ENCODE data around the gene CSNK1G2. TPM values are rescaled to one million over a fixed set of nuclear protein-coding genes. Genes with fewer than 3 reads are reported as not detected.
"Not testable (repeated sequence)": the region's sequence is repeated elsewhere in the genome, so short reads cannot be mapped to it uniquely, and the experiment has no call there.

CSNK1G2 gene
- total RNA-seq, 2 donors from 2014 or later = 28.0 to 34.6 TPM

DNA sequence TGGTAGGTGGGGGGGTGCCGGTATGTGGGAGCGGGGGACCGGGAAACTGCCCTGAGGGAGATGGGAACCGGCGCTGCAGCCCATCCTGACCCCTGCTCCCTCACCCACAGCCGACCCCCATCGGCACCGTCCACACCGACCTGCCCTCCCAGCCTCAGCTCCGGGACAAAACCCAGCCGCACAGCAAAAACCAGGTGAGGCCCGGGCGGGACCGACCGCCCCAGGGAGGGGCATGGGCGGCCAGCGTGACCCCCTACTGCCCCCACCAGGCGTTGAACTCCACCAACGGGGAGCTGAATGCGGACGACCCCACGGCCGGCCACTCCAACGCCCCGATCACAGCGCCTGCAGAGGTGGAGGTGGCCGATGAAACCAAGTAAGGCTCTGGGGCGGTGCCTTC, 38.7 kb downstream of the CSNK1G2 start:
- ATAC-seq (no peak), DNase-seq (no peak)
- intact Hi-C loops (cut with DNase I) = no loop called here

DNA sequence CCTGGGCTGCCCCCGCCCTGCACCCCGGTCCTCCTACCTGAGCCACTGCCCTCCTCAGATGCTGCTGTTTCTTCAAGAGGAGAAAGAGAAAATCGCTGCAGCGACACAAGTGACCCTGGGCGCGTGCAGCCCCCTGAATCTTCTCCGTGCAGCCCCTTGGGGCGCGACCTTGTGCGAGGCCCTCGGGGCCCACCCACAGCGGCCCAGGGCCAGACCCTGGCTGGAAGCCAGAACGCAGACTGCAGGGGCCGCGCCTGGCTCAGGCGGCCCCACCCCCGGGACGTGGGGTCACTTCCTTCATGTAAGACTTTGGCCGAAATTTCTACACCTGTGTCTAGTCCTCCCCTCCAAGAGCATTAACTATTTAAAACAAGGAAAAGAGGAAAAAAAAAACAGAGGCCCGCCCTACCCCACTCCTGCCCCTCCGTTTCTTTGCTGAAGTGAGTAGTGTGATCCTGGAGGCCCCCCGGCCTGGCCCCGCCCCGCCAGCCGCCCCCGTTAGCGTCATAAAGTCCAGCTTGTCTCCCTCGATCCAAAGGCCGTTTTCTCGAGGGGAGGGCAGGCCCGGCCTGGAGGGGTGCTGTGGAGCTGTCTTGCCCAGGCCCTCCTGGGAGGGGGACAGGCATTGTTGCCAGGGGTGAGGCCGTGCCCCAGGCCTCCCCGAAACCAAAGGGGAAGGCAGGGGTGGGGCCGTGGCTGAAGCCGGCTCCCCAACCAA, 39.3 kb downstream of the CSNK1G2 start:
- no peak for ATAC-seq
- no peak for DNase-seq
- intact Hi-C loops (cut with DNase I) = no loop called here

DNA sequence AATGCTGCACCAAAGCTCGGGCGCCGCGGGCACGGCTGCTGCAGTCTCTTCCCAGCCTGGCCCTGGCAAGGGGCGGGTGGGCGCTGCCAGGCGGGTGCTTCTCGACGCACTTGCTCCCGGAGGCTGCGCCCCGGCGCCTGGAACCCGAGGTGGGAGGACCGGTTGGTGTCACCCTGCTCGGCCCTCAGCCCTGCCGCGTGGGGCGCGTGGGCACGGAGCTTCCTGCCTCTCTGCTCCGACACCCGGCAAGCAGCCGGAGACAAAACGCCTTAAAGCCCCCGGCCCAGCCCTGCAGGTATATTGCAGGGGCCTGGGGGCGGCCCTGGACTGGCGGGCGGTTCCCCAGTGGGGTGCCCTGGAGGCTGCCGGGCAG, 39.8 kb downstream of the CSNK1G2 start:
- intact Hi-C loops (cut with DNase I) = no loop called here
- ATAC-seq = no peak
- DNase-seq = no peak

GRCh38 chr19:1981253-1981652, 40.3 kb downstream of the CSNK1G2 start:
- no peak for ATAC-seq
- no peak for DNase-seq
- intact Hi-C loops (cut with DNase I) = no loop called here

- intact Hi-C loops (cut with DNase I) = no loop called here
- ATAC-seq (no peak), DNase-seq (no peak)
These were observed 43.4 kb downstream of the CSNK1G2 start for GRCh38 chr19:1984357-1984756.

DNA sequence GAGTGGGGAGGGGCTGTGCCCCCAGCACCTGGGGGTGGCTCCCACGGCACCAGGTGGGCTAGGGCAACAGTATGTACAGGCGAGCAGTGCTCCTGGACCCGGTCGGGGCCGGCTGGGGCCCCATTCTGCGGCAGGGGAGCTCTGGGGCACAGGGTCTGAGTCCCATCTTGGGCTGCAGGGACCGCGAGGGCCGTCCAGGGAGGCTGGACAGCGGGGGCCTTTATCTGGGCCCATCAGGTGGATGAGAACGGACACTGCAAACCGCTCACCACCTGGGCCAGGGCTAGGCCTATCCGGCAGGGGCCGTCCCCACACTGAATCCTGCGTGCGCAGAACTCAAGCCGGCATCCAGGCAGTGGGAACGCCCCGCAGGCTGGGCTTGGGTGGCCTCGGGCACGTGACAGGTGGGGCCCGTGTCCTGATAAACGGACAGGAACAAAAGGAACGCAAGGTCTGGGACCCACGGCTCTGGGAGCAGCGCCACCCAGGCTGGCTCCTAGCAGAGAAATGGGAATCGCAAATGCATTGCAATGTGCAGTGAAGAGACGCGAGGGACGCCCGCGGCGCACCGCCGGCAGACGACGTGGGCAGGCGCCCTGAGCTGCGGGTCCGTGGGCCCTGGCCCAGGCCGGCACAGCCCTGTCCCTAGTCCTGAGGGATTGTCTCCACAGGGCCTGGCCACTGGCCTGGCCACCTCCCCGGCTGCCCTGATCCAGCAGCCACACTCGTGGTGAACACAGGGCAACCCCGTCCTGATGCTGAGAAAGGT, 44.8 kb downstream of the CSNK1G2 start:
- DNase-seq = no peak
- ATAC-seq = peak; percentile 6 to 9
- intact Hi-C loops (cut with DNase I) = no loop called here

DNA sequence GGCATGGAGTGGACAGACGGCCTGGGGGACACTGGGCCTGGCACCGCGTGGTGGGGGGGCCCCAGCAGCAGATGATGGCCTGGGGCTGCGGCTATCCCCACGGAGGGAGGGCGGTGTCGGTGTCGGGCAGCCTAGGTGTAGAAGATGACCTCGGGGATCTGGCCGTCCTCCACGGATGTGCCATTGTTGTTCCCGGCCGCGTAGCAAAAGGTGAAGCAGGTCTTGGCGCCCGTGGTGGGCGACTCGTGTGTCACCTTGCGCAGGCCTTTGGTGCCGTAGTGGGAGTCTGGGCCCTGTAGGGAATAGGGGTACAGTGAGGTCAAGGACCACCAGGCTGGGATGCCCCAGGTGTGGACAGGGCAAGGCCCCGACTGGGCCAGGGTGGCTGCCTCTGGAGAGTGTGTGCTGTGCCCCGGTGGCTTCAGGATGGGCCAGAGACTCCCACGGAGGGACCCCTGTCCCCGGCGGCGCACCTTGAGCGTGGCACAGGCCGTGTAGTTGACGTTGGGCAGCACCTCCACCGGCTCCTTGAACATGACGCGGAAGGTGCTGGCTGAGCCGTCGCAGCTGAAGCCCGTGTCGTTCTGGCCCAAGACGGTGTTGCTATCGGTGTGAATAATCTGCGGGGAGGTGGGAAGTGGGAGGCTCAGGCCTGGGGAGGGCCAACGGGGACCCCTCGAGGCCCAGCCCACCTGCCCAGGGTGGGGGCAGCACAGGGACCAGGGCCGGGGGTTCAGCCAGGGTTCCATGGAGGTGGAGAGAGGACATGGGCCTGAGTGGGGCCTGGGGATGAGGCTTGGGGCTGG, 45.6 kb downstream of the CSNK1G2 start:
- intact Hi-C loops (cut with DNase I) = no loop called here

DNA sequence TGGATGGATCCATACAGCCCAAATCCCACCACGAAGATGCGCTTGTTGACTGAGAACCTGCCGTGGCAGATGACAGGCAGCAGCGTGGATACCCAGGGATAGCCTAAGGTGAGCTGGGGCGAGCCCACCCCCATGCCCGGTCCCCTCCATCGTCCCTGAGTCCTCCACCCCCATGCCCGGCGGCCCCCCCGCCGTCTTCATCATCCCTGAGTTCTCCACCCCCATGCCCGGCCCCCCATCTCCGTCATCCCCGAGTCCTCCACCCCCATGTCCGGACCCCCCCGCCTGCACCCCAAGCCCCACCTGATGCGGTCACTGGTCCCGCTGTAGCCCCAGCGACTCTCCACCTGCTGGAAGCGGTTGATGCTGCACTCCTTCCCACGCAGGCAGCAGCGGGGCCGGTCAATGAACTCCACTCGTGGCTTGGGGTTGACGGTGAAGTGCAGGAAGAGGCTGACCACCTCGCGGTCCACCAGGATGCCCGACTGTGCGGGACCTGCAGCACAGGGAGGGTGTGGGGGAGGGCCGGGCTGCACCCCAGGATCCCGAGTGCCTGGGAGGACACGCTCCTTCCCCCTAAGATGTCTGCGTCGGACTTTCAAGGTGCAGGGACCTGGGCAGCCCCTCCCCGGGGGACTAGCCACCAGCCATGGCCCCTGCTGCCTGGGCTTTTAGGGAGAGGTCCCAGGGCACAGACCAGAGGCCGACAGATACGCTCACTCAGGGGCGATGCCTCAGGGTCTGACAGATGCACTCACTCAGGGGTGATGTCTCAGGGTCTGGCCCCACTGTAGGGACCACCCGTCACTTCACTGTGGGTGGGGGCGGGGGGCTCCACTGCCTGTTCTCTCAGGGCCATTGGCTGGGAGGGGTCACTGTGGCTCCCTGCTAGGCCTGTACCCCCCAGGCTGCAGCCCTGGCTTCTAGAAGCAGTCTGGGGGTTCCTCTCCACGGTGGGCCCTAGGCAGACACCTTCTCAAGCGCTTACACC, 46.5 kb downstream of the CSNK1G2 start:
- intact Hi-C loops (cut with DNase I) = no loop called here
- ATAC-seq = no peak
- DNase-seq = no peak

More for the DNA sequence above, 45.6 kb downstream of the CSNK1G2 start:
- ATAC-seq (peak; percentile 6 to 12), DNase-seq (no peak)

GRCh38 chr19:1988464-1988863, 47.5 kb downstream of the CSNK1G2 start:
- DNase-seq; ATAC-seq; intact Hi-C loops (cut with DNase I): not testable (repeated sequence)

- DNase-seq (no peak), ATAC-seq (no peak)
- intact Hi-C loops (cut with DNase I) = no loop called here
These were observed 48.7 kb downstream of the CSNK1G2 start for GRCh38 chr19:1989513-1990229.

DNA sequence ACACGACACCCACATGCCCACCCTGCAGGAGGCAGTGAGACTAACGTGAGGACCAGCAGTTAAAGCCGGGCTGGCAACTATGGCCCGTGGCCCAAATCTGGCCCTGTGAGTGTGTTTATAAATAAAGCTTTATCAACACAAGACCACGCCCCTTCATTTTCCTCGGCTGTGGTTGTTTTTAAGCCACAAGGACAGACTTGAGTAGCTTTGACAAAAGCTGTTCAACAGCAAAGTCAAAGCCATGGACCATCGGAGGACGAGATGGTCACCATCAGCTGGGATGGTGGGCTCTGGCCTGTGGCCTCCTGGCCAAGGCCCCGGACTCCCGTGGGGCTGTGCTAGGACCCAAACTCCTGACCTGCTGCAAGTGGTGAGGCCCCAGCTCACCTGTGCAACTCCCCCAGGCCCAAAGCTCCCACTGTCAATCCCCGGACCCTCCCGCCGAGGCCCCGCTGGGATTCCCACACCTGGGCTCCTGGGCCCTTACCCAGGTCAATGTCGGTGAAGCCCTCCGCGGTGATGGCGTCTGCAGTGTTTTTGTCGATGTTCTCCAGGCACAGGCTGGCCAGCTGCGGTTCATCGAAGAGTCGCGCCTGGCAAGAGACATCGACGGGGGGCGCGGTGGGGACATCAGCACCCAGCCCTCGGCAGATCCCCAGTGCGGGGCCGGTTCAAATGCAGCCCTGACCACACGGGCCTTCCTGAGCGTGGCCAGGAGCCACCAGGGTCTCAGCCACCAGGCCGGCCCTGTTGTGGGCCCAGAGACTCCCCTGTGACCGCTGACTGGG, 49.5 kb downstream of the CSNK1G2 start:
- DNase-seq (no peak), ATAC-seq (no peak)
- intact Hi-C loops (cut with DNase I) = no loop called here

DNA sequence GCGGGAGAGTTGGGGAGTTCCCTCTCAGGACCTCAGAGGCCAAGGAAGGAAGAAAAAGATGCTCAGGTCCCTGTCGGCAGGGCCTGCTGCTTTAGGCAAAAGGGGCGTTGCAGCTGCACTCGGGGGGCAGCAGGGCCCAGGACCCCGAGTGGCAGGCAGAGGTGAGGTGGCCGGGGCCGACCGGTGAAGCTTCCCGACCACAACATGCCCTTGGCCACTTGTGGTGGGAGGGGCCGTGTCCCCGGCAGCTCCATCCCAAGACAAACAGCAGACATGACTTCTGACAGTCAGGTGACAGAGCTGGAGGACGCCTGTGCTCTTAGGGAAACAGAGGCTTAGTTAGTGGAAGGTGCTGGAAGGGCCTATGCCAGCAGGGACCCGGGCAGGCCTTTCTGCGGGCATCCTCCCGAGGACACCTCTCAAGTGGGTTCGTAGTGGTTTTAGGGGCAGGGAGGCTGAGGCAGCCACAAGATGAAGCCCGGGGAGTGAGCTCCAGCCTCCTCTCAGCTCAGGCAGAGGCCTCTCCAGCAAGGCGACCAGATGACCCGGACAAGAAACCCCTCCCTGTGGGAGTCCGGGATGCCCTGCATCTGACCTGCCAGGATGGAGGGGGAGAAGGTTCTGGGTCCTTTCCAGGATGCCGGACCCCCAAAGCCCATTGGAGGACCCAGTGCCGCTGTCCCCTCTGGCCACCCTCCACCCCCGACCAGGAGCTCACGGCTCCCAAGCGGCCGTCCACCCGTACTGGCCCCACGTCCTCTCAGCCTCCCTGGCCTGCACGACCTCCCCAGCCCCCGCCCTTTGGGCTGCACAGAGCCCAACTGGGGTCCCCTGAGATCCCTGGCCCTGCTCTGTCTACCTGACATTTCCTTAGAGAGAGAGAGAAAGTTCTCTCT, 50.3 kb downstream of the CSNK1G2 start:
- ATAC-seq = no peak
- intact Hi-C loops (cut with DNase I) = no loop called here

GRCh38 chr19:1992759-1993260, 51.8 kb downstream of the CSNK1G2 start:
- ATAC-seq (peak in 1 of 2 donors; percentile 42), DNase-seq (no peak)
- intact Hi-C loops (cut with DNase I) = no loop called here

More for the DNA sequence above, 50.3 kb downstream of the CSNK1G2 start:
- DNase-seq = no peak

DNA sequence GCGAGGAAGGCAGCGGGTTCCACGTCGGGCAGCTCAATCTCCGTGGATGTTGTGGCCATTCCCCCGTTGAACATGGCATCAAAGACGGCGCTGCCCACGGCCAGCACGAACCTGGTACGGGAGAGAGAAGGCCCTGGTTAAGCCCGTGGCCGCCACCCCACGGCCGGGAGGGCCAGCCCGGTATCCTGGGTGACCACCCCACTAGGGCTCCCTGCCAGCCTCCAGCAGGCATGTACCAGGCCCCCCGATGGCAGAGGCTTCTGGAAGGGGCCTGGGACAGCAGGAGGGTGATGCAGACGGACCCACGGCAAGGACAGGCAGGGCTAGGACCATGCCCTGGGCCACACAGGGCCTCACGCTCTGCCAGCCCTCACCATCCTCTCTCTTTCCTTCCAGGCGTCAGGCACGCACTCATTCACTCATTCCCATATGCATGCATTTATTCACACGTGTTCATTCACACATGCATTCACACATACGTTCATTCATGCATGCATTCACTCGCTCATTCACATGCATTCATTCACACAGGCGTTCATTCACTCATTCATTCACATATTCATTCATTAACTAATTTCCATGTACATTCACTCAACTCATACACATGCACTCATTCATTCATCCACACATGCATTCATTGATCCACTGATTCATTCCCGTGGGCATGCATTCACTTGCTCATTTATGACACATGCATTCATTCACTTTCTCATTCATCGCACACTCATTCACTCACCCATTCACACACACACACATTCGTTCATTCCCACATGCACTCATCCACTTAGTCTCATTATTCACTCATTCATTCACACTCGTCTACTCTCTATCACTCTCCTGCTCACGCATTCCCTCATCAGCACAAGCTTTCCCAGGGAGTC, 56.6 kb downstream of the CSNK1G2 start:
- ATAC-seq (no peak), DNase-seq (no peak)
- intact Hi-C loops (cut with DNase I) = loop anchor here in 1 of 2 donors (5.0 kb wide), 1 partner anchor 40 kb away; no protein-coding TSS in a partner anchor

All from left cardiac atrium (tissue), 4 donors.